ENCODE data around the gene YPEL1. TPM values are rescaled to one million over a fixed set of nuclear protein-coding genes. Genes with fewer than 3 reads are reported as not detected.

Gene YPEL1
- total and polyA plus RNA-seq, 2 of the 8 experiments (the other 6 are each of a cell fraction or from before 2014, with no cell fraction given): 6.0 to 6.7 TPM

GRCh38 chr22:21736948-21737347 is 1.4 kb upstream of the YPEL1 start (continued):
- TF ChIP-seq GABPA (IDR thresholded peaks at IDR 0.05; ENCODE audit: borderline replicate concordance, insufficient read depth, low read length) (no peak), SIN3A (conservative IDR thresholded peaks at IDR 0.05 in 1 of 2, IDR thresholded peaks at IDR 0.05 in 1 of 2; ENCODE audit: low read depth in 1 of 2, low read length in 2 of 2) (no peak)

Measured in H1 (cell line).